SK-N-SH treated with all-trans-retinoic acid at 6 μM for 48 hours (cell line): Measurements from ENCODE around the gene ITGA3.

Experiments
- ATAC-seq: fragments of 200-7000 bp; cut with Tn5 transposase; 3 replicates; pipeline ENCODE4 v1.9.1; 2020; ENCODE audit warnings: mild to moderate bottlenecking, moderate library complexity
- ARNTL ChIP-seq: fragments of 450-650 bp; formaldehyde crosslinking; IDR thresholded peaks from 2 replicates; pipeline ENCODE4 v1.5.0; 2020; ENCODE audit warnings: low read depth, mild to moderate bottlenecking, moderate library complexity, borderline replicate concordance
- BACH2 ChIP-seq: fragments of 250-450 bp; sonication (Bioruptor Pico); IDR thresholded peaks from 2 replicates; pipeline ENCODE4 v1.9.0; 2021; ENCODE audit warnings: mild to moderate bottlenecking, borderline replicate concordance
- CREB5 ChIP-seq: fragments of 250-450 bp; sonication (Bioruptor Pico); IDR thresholded peaks from 2 replicates; pipeline ENCODE4 v1.5.1; 2020; ENCODE audit warnings: low read depth, mild to moderate bottlenecking, moderate library complexity
- CSDC2 ChIP-seq: fragments of 250-450 bp; sonication (Bioruptor Pico); IDR thresholded peaks from 2 replicates; pipeline ENCODE4 v1.5.0; 2020; ENCODE audit warnings: mild to moderate bottlenecking, moderate library complexity
- CSRNP3 ChIP-seq: fragments of 250-450 bp; sonication (Bioruptor Pico); IDR thresholded peaks from 2 replicates; pipeline ENCODE4 v1.5.1; 2021; ENCODE audit warnings: mild to moderate bottlenecking, moderate library complexity
- ESRRG ChIP-seq: fragments of 250-450 bp; sonication (Bioruptor Pico); IDR thresholded peaks from 2 replicates; pipeline ENCODE4 v1.6.1; 2021; ENCODE audit warnings: mild to moderate bottlenecking
- ISL1 ChIP-seq: fragments of 250-450 bp; sonication (Bioruptor Pico); IDR thresholded peaks from 2 replicates; pipeline ENCODE4 v2.1.2; 2022; ENCODE audit warnings: mild to moderate bottlenecking, moderate library complexity
- OSR1 ChIP-seq: fragments of 250-450 bp; sonication (Bioruptor Pico); IDR thresholded peaks from 2 replicates; pipeline ENCODE4 v1.8.0; 2022; ENCODE audit warnings: moderate library complexity, mild to moderate bottlenecking, inconsistent platforms
- PATZ1 ChIP-seq: fragments of 250-450 bp; sonication (Bioruptor Pico); IDR thresholded peaks from 2 replicates; pipeline ENCODE4 v1.8.0; 2020; ENCODE audit warnings: mild to moderate bottlenecking, moderate library complexity, borderline replicate concordance
- PPARA ChIP-seq: fragments of 250-450 bp; sonication (Bioruptor Pico); IDR thresholded peaks from 2 replicates; pipeline ENCODE4 v1.5.0; 2020; ENCODE audit warnings: mild to moderate bottlenecking, borderline replicate concordance
- RARB ChIP-seq: fragments of 250-450 bp; sonication (Bioruptor Pico); IDR thresholded peaks from 2 replicates; pipeline ENCODE4 v1.8.0; 2021; ENCODE audit warnings: mild to moderate bottlenecking, moderate library complexity
- TCF4 ChIP-seq: fragments of 250-450 bp; sonication (Bioruptor Pico); IDR thresholded peaks from 2 replicates; pipeline ENCODE4 v1.8.0; 2021; ENCODE audit warnings: mild to moderate bottlenecking, moderate library complexity, borderline replicate concordance
- ZC3H10 ChIP-seq: fragments of 250-450 bp; sonication (Bioruptor Pico); IDR thresholded peaks from 2 replicates; pipeline ENCODE4 v1.5.1; 2021; ENCODE audit warnings: mild to moderate bottlenecking, moderate library complexity
- ZFP30 ChIP-seq: fragments of 450-650 bp; formaldehyde crosslinking; IDR thresholded peaks from 2 replicates; pipeline ENCODE4 v1.5.0; 2022; ENCODE audit warnings: mild to moderate bottlenecking, moderate library complexity
- ZNF565 ChIP-seq: fragments of 450-650 bp; formaldehyde crosslinking; conservative IDR thresholded peaks from 2 replicates; pipeline ENCODE4 v1.5.0; 2020; ENCODE audit warnings: low read depth, mild to moderate bottlenecking, moderate library complexity
- ZNF70 ChIP-seq: fragments of 450-650 bp; formaldehyde crosslinking; IDR thresholded peaks from 2 replicates; pipeline ENCODE4 v1.5.0; 2020; ENCODE audit warnings: mild to moderate bottlenecking, moderate library complexity
- ZNF8 ChIP-seq: fragments of 450-650 bp; formaldehyde crosslinking; IDR thresholded peaks from 2 replicates; pipeline ENCODE4 v1.5.0; 2020; ENCODE audit warnings: mild to moderate bottlenecking, moderate library complexity

The ITGA3 gene

GRCh38 chr17:50130559-50131305 lies 74.8 kb downstream of the ITGA3 start:
- ATAC-seq = no peak
- TF ChIP-seq BACH2 (CRISPR knock-in tag) (no peak), ESRRG (CRISPR knock-in tag) (no peak), CSDC2 (CRISPR knock-in tag) (no peak), PPARA (CRISPR knock-in tag) (no peak), ISL1 (CRISPR knock-in tag) (no peak), ZNF70 (CRISPR knock-in tag) (no peak)

GRCh38 chr17:50132104-50132794 lies 76.3 kb downstream of the ITGA3 start:
- TF ChIP-seq ZFP30 (no peak), PPARA (CRISPR knock-in tag) (no peak), ZNF565 (CRISPR knock-in tag) (no peak), ARNTL (CRISPR knock-in tag) (no peak), CSRNP3 (CRISPR knock-in tag) (no peak), TCF4 (CRISPR knock-in tag) (no peak)
- TF ChIP-seq, all 23 proteins: peak for 0
- ATAC-seq = no peak

- peak; percentile 69 for ATAC-seq
These were observed 77.3 kb downstream of the ITGA3 start for GRCh38 chr17:50133028-50133768.

GRCh38 chr17:50133769-50134099 lies 77.8 kb downstream of the ITGA3 start:
- TF ChIP-seq TCF4 (CRISPR knock-in tag) (no peak), ZFP30 (no peak)
- ATAC-seq = no peak

More at GRCh38 chr17:50133028-50133768, 77.3 kb downstream of the ITGA3 start:
- no peak for TF ChIP-seq PATZ1
- TF ChIP-seq ZFP30 = no peak
- TF ChIP-seq ZNF565 (CRISPR knock-in tag) = no peak
- no peak for TF ChIP-seq ZNF8 (CRISPR knock-in tag)
- no peak for TF ChIP-seq ZNF70 (CRISPR knock-in tag)
- no peak for TF ChIP-seq OSR1
- no peak for TF ChIP-seq ISL1 (CRISPR knock-in tag)
- TF ChIP-seq PPARA (CRISPR knock-in tag) = no peak
- no peak for TF ChIP-seq BACH2 (CRISPR knock-in tag)
- TF ChIP-seq ZC3H10 (CRISPR knock-in tag) = no peak
- no peak for TF ChIP-seq RARB (CRISPR knock-in tag)
- TF ChIP-seq CREB5 (CRISPR knock-in tag) = no peak

- no peak for TF ChIP-seq CSDC2 (CRISPR knock-in tag)
- no peak for TF ChIP-seq OSR1
- TF ChIP-seq ZNF565 (CRISPR knock-in tag) = no peak
- TF ChIP-seq TCF4 (CRISPR knock-in tag) = no peak
- TF ChIP-seq CSRNP3 (CRISPR knock-in tag) = no peak
- TF ChIP-seq, all 23 proteins: peak for 0
- ATAC-seq = no peak
These were observed 78.5 kb downstream of the ITGA3 start for GRCh38 chr17:50134206-50135110.
